Astrocyte (in vitro differentiated cells and primary cell): ENCODE data around the gene ZFR2. TPM values are rescaled to one million over a fixed set of nuclear protein-coding genes. Genes with fewer than 3 reads are reported as not detected.

Experiments
- DNase-seq: peaks from one replicate; pipeline ENCODE4 v3.0.0-alpha.2; 2010; ENCODE audit warnings: low read depth
- FAIRE-seq: peaks from 2 replicates; lab custom pipeline; 2011; peaks lifted over from hg19 to GRCh38; lab: Jason Lieb, UNC
- H2AFZ ChIP-seq: 2 replicates; pipeline ENCODE4 v1.6.0; 2012; ENCODE audit warnings: low read depth, low read length, inconsistent platforms
- H3K27ac ChIP-seq: 2 replicates; pipeline ENCODE4 v1.5.1; 2011; ENCODE audit warnings: low read depth, low read length, inconsistent platforms
- H3K27me3 ChIP-seq: 2 replicates; pipeline ENCODE4 v1.6.0; 2011; ENCODE audit warnings: low read length, inconsistent platforms; ENCODE audit not compliant: insufficient read depth
- H3K36me3 ChIP-seq: 2 replicates; pipeline ENCODE4 v1.5.1; 2011; ENCODE audit warnings: low read length, inconsistent platforms; ENCODE audit not compliant: insufficient read depth
- H3K4me1 ChIP-seq: 2 replicates; pipeline ENCODE4 v1.5.1; 2011; ENCODE audit warnings: low read length, inconsistent platforms; ENCODE audit not compliant: insufficient read depth
- H3K4me2 ChIP-seq: 2 replicates; pipeline ENCODE4 v1.6.0; 2012; ENCODE audit warnings: low read length, inconsistent platforms
- H3K4me3 ChIP-seq: 2 replicates; pipeline ENCODE4 v1.5.1; 2011; ENCODE audit warnings: low read depth, mild to moderate bottlenecking, low read length, inconsistent platforms; ENCODE audit not compliant: insufficient read depth
- H3K79me2 ChIP-seq: 2 replicates; pipeline ENCODE4 v1.6.0; 2012; ENCODE audit warnings: mild to moderate bottlenecking, low read length, inconsistent platforms; ENCODE audit not compliant: insufficient read depth
- H3K9ac ChIP-seq: 2 replicates; pipeline ENCODE4 v1.6.0; 2012; ENCODE audit warnings: mild to moderate bottlenecking, low read length, inconsistent platforms
- H3K9me3 ChIP-seq: 2 replicates; pipeline ENCODE4 v1.5.1; 2012; ENCODE audit warnings: low read depth, mild to moderate bottlenecking, low read length, inconsistent platforms; ENCODE audit not compliant: insufficient read depth
- H4K20me1 ChIP-seq: 2 replicates; pipeline ENCODE4 v1.6.0; 2012; ENCODE audit warnings: low read length, inconsistent platforms; ENCODE audit not compliant: insufficient read depth
- H3K27ac Mint-ChIP-seq: one replicate; pipeline ENCODE4 v1.8.0; 2021; ENCODE audit warnings: mild to moderate bottlenecking, mixed read lengths; ENCODE audit not compliant: unreplicated experiment
- H3K27me3 Mint-ChIP-seq: one replicate; pipeline ENCODE4 v1.8.0; 2021; ENCODE audit warnings: low read depth, mixed read lengths; ENCODE audit not compliant: unreplicated experiment
- H3K36me3 Mint-ChIP-seq: one replicate; pipeline ENCODE4 v1.8.0; 2021; ENCODE audit warnings: low read depth, mixed read lengths; ENCODE audit not compliant: unreplicated experiment
- H3K4me1 Mint-ChIP-seq: one replicate; pipeline ENCODE4 v1.8.0; 2021; ENCODE audit warnings: low read depth, mixed read lengths; ENCODE audit not compliant: unreplicated experiment
- H3K4me3 Mint-ChIP-seq: one replicate; pipeline ENCODE4 v1.8.0; 2021; ENCODE audit warnings: mild to moderate bottlenecking, moderate library complexity, mixed read lengths; ENCODE audit not compliant: unreplicated experiment
- H3K9me3 Mint-ChIP-seq: one replicate; pipeline ENCODE4 v1.8.0; 2021; ENCODE audit warnings: mild to moderate bottlenecking, mixed read lengths; ENCODE audit not compliant: unreplicated experiment
- CTCF ChIP-seq: IDR thresholded peaks from 2 replicates; pipeline ENCODE4 v1.5.1; 2011; ENCODE audit warnings: low read depth, mild to moderate bottlenecking, inconsistent platforms, low read length, moderate library complexity; ENCODE audit not compliant: insufficient read depth
- EZH2 ChIP-seq: IDR thresholded peaks from 2 replicates; pipeline ENCODE4 v1.6.1; 2012; ENCODE audit warnings: mild to moderate bottlenecking, low read length, inconsistent platforms; ENCODE audit not compliant: insufficient read depth
- total RNA-seq: library from RNA; stranded (reverse); gene quantifications from 2 replicates; pipeline ENCODE4 v1.2.1, GENCODE V29; 2021

Gene ZFR2
- total RNA-seq, 1 donor from 2014 or later: 2.0 TPM

- no peak overlapping the region for H3K9ac ChIP-seq
- H3K4me2 ChIP-seq: no peak overlapping the region
- no peak overlapping the region for H3K4me3 ChIP-seq
- FAIRE-seq (no peak), DNase-seq (no peak)
- TF ChIP-seq EZH2 (no peak), CTCF (no peak)
- no peaks in the 10 kb centered on the region for H3K79me2 ChIP-seq
- peaks cover 4% of the 10 kb centered on the region for H3K9me3 ChIP-seq
- no peaks in the 10 kb centered on the region for H3K36me3 ChIP-seq
- no peak overlapping the region for H3K4me3 Mint-ChIP-seq
- H3K27ac Mint-ChIP-seq: no peak overlapping the region
- peaks cover 3% of the 10 kb centered on the region for H3K9me3 Mint-ChIP-seq
- peaks cover 29% of the 10 kb centered on the region for H3K27me3 Mint-ChIP-seq
- no peak overlapping the region for H3K27ac ChIP-seq
- peaks cover 23% of the 10 kb centered on the region for H3K27me3 ChIP-seq
- no peak overlapping the region for H2AFZ ChIP-seq
- no peaks in the 10 kb centered on the region for H3K4me1 Mint-ChIP-seq
- H4K20me1 ChIP-seq: no peaks in the 10 kb centered on the region
- H3K4me1 ChIP-seq: peaks cover 8% of the 10 kb centered on the region
- no peaks in the 10 kb centered on the region for H3K36me3 Mint-ChIP-seq
These were observed 70.7 kb downstream of the ZFR2 start for GRCh38 chr19:3798137-3798536.

GRCh38 chr19:3796358-3796757 lies 72.5 kb downstream of the ZFR2 start:
- no peak overlapping the region for H2AFZ ChIP-seq
- no peaks in the 10 kb centered on the region for H3K36me3 ChIP-seq
- no peak for TF ChIP-seq EZH2
- no peak for TF ChIP-seq CTCF
- peaks cover 14% of the 10 kb centered on the region for H3K27me3 ChIP-seq
- H3K4me2 ChIP-seq: no peak overlapping the region
- H3K79me2 ChIP-seq: no peaks in the 10 kb centered on the region
- no peak overlapping the region for H3K4me3 Mint-ChIP-seq
- no peak overlapping the region for H3K9ac ChIP-seq
- H3K9me3 Mint-ChIP-seq: peaks cover 5% of the 10 kb centered on the region
- H3K27me3 Mint-ChIP-seq: peaks cover 29% of the 10 kb centered on the region
- no peak overlapping the region for H3K27ac Mint-ChIP-seq
- no peak overlapping the region for H3K4me3 ChIP-seq
- H3K4me1 Mint-ChIP-seq: no peaks in the 10 kb centered on the region
- H3K9me3 ChIP-seq: peaks cover 4% of the 10 kb centered on the region
- H4K20me1 ChIP-seq: no peaks in the 10 kb centered on the region
- DNase-seq (no peak), FAIRE-seq (no peak)
- no peak overlapping the region for H3K27ac ChIP-seq
- H3K36me3 Mint-ChIP-seq: no peaks in the 10 kb centered on the region
- H3K4me1 ChIP-seq: peaks cover 4% of the 10 kb centered on the region

- Mint-ChIP-seq H3K4me1 (no peaks in the 10 kb centered on the region), H3K27ac (no peak overlapping the region), H3K36me3 (no peaks in the 10 kb centered on the region), H3K27me3 (peaks cover 35% of the 10 kb centered on the region), H3K9me3 (peaks cover 21% of the 10 kb centered on the region), H3K4me3 (no peak overlapping the region)
- H3K79me2 ChIP-seq: no peaks in the 10 kb centered on the region
- H3K27ac ChIP-seq: no peak overlapping the region
- no peak overlapping the region for H3K9ac ChIP-seq
- no peak for FAIRE-seq
- no peaks in the 10 kb centered on the region for H4K20me1 ChIP-seq
- DNase-seq: no peak
- H3K4me2 ChIP-seq: no peak overlapping the region
- H3K4me3 ChIP-seq: no peak overlapping the region
- no peaks in the 10 kb centered on the region for H3K36me3 ChIP-seq
- H3K9me3 ChIP-seq: peaks cover 12% of the 10 kb centered on the region
- H3K4me1 ChIP-seq: no peaks in the 10 kb centered on the region
- peaks cover 8% of the 10 kb centered on the region for H3K27me3 ChIP-seq
- no peak overlapping the region for H2AFZ ChIP-seq
- TF ChIP-seq EZH2 (no peak), CTCF (no peak)
These were observed 75.0 kb downstream of the ZFR2 start for GRCh38 chr19:3793799-3794198.
